ENCODE measurements around the gene REPIN1. TPM values are rescaled to one million over a fixed set of nuclear protein-coding genes. Genes with fewer than 3 reads are reported as not detected.
A peak's percentile ranks its signal among the peaks of the same experiment; 100 is the strongest.

Gene REPIN1
- total RNA-seq, 2 experiments from 2014 or later: 40.9 to 43.1 TPM

DNA sequence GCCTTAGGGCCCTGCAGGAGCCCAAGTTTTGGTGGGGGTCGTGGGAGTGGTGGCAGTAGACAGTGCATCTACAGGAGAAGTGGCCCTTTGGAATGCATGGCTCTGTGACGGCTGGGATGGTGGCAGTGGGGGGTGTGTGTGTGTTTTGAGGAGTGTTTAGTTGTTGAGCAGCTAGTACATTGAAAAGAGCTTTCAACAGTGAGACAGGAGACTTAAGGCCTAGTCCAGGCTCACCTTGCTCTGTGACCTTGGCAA lies 37.6 kb downstream of the REPIN1 start:
- peak overlapping the region; percentile 97 for H3K27ac Mint-ChIP-seq
- DNase-seq: peak; percentile 35
- H3K9me3 Mint-ChIP-seq (ENCODE audit: insufficient read depth): no peaks in the 10 kb centered on the region
- ATAC-seq: peak; percentile 13
- ChIA-PET CTCF (interaction anchor here (0.8 to 4.7 kb wide), 18 partner anchors 10 to 372 kb away, joined by 3 to 36 read pairs (median 6); partner anchors contain the start of genes GIMAP7 and REPIN1), POLR2A (interaction anchor here (1.1 to 1.7 kb wide), 4 partner anchors 28 to 162 kb away, joined by 3 to 7 read pairs (median 6); partner anchors contain the start of genes GIMAP7 and REPIN1)
- peak overlapping the region; percentile 94 for H3K4me3 Mint-ChIP-seq
- no peaks in the 10 kb centered on the region for H3K27me3 Mint-ChIP-seq (ENCODE audit: low read depth)
- peaks cover 41% of the 10 kb centered on the region for H3K4me1 Mint-ChIP-seq (ENCODE audit: low read depth)
- H3K36me3 Mint-ChIP-seq (ENCODE audit: low read depth): peaks cover 15% of the 10 kb centered on the region

GRCh38 chr7:150406567-150407421 lies 38.2 kb downstream of the REPIN1 start:
- DNase-seq (peak; percentile 66), ATAC-seq (peak; percentile 58)
- peak overlapping the region; percentile 94 for H3K4me3 Mint-ChIP-seq
- peaks cover 38% of the 10 kb centered on the region for H3K4me1 Mint-ChIP-seq (ENCODE audit: low read depth)
- POLR2A ChIA-PET: interaction anchor here (0.6 to 1.7 kb wide), 8 partner anchors 13 to 161 kb away, joined by 3 to 7 read pairs (median 4); partner anchors contain the start of genes ACTR3C, GIMAP7, LRRC61 and REPIN1
- H3K27me3 Mint-ChIP-seq (ENCODE audit: low read depth): no peaks in the 10 kb centered on the region
- peak overlapping the region; percentile 97 for H3K27ac Mint-ChIP-seq
- H3K9me3 Mint-ChIP-seq (ENCODE audit: insufficient read depth): no peaks in the 10 kb centered on the region
- CTCF ChIA-PET: interaction anchor here (0.7 to 4.7 kb wide), 21 partner anchors 9 to 372 kb away, joined by 3 to 36 read pairs (median 5); partner anchors contain the start of gene GIMAP7
- peaks cover 17% of the 10 kb centered on the region for H3K36me3 Mint-ChIP-seq (ENCODE audit: low read depth)

GRCh38 chr7:150407588-150408392 lies 39.2 kb downstream of the REPIN1 start:
- ATAC-seq (no peak), DNase-seq (no peak)
- peaks cover 36% of the 10 kb centered on the region for H3K4me1 Mint-ChIP-seq (ENCODE audit: low read depth)
- no peaks in the 10 kb centered on the region for H3K27me3 Mint-ChIP-seq (ENCODE audit: low read depth)
- no peaks in the 10 kb centered on the region for H3K9me3 Mint-ChIP-seq (ENCODE audit: insufficient read depth)
- no peak overlapping the region for H3K27ac Mint-ChIP-seq
- ChIA-PET CTCF (interaction anchor here (1.0 to 4.7 kb wide), 14 partner anchors 11 to 348 kb away, joined by 3 to 36 read pairs (median 6); no protein-coding TSS in a partner anchor), POLR2A (interaction anchor here (0.6 to 1.0 kb wide), 4 partner anchors 30 to 1119 kb away, joined by 3 to 4 read pairs (median 4); partner anchors contain the start of genes ACTR3C and LRRC61)
- peaks cover 17% of the 10 kb centered on the region for H3K36me3 Mint-ChIP-seq (ENCODE audit: low read depth)
- no peak overlapping the region for H3K4me3 Mint-ChIP-seq

DNA sequence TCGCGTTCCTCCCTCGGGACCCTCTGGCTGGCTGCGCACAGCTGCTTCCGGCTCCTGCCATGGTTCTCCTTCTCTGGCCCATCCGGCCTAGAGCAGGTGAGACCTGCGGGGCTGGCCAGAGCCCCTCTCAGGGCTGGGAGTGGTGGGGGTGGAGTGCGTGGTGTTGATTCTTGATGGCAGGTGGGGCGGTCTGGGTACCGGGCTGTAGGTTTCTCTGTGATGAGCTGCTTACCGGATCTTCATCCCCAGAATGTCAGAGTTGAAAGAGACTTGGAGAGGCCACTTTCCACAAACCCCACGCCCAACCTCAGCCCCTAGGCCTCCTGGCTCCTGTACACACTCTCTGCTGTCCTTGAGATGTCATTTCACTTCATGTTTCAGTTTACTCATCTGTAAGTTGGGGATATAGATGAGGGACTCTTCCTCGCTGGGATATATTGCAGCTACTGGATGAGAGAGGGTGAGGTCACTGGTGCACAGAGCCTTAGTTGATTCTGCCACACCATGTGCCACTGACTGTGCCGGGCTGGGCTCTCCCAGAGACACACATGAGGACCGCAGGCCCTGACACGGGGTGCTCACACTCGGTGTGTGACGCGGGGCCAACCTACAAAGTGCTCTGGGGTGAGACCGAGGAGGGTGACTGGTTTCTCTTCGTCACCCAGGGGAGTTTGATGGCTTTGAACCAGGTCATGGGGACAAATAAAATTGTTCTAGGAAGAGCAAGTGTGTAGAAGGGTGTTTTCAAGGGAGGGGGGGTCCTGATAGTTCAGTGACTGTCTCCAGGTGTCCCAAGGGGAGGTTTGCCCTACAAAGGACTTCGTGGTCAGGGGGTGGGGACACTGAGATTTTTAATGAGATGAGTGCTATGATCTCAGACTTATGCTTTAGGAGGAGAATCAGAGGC lies 40.0 kb downstream of the REPIN1 start:
- DNase-seq: no peak
- H3K27ac Mint-ChIP-seq: peak overlapping the region; percentile 58
- CTCF ChIA-PET: interaction anchor here (1.2 to 4.7 kb wide), 3 partner anchors 10 to 40 kb away, joined by 3 to 35 read pairs (median 5); no protein-coding TSS in a partner anchor
- ATAC-seq: no peak
- no peaks in the 10 kb centered on the region for H3K9me3 Mint-ChIP-seq (ENCODE audit: insufficient read depth)
- H3K4me1 Mint-ChIP-seq (ENCODE audit: low read depth): peaks cover 32% of the 10 kb centered on the region
- H3K27me3 Mint-ChIP-seq (ENCODE audit: low read depth): no peaks in the 10 kb centered on the region
- POLR2A ChIA-PET: interaction anchor here (0.6 to 0.7 kb wide), 3 partner anchors 19 to 1118 kb away, joined by 3 read pairs; no protein-coding TSS in a partner anchor
- peaks cover 17% of the 10 kb centered on the region for H3K36me3 Mint-ChIP-seq (ENCODE audit: low read depth)
- H3K4me3 Mint-ChIP-seq: no peak overlapping the region

DNA sequence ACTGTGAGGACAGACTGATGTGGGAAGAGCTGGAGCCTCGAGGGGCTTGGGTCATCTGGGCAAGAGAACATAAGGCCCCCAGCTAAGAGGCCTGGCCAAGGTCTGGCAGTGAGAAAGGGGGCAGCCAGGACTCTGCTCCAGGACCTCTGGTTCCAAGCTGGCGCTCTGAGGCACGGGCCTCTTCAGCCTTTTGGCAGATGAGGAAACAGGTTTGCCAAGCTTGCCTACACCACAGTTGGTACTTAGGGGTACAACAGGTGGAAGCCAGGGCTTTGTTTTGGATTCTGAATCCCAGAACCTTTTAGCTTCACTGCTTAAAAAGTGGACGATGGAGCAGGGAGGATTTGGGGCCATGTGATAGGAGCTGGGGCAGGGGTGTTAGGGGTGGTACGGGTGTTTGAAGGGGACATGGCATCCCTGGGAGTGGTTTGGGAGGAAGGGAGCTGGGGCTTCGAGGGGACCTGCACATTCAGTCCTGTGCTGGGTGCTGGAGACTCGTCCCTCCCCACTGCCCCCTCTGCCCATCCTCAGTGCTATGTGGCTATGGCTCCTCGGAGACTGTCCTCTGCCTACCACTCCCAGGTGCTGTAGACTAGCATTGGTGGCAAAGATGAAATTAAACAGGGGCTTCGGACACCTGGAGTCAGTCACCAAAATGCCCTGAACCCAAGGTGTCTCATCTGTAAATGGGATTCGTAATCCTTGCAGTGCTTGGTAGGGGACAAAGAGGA lies 40.8 kb downstream of the REPIN1 start:
- ATAC-seq: no peak
- no peaks in the 10 kb centered on the region for H3K27me3 Mint-ChIP-seq (ENCODE audit: low read depth)
- no peak overlapping the region for H3K4me3 Mint-ChIP-seq
- peaks cover 24% of the 10 kb centered on the region for H3K4me1 Mint-ChIP-seq (ENCODE audit: low read depth)
- ChIA-PET POLR2A (interaction anchor here (0.7 kb wide), 1 partner anchor 20 kb away, joined by 3 read pairs; no protein-coding TSS in a partner anchor), CTCF (interaction anchor here (1.2 to 4.7 kb wide), 2 partner anchors 10 to 39 kb away, joined by 3 to 35 read pairs; no protein-coding TSS in a partner anchor)
- peaks cover 17% of the 10 kb centered on the region for H3K36me3 Mint-ChIP-seq (ENCODE audit: low read depth)
- H3K9me3 Mint-ChIP-seq (ENCODE audit: insufficient read depth): no peaks in the 10 kb centered on the region
- no peak for DNase-seq
- no peak overlapping the region for H3K27ac Mint-ChIP-seq

- H3K9me3 Mint-ChIP-seq (ENCODE audit: insufficient read depth): no peaks in the 10 kb centered on the region
- H3K36me3 Mint-ChIP-seq (ENCODE audit: low read depth): peaks cover 17% of the 10 kb centered on the region
- peaks cover 22% of the 10 kb centered on the region for H3K4me1 Mint-ChIP-seq (ENCODE audit: low read depth)
- ATAC-seq: no peak
- POLR2A ChIA-PET: no interaction called here
- peak overlapping the region; percentile 20 for H3K27ac Mint-ChIP-seq
- no peaks in the 10 kb centered on the region for H3K27me3 Mint-ChIP-seq (ENCODE audit: low read depth)
- no peak overlapping the region for H3K4me3 Mint-ChIP-seq
- no peak for DNase-seq
- CTCF ChIA-PET: interaction anchor here (1.2 kb wide), 1 partner anchor 39 kb away, joined by 3 read pairs; no protein-coding TSS in a partner anchor
These were observed 41.5 kb downstream of the REPIN1 start for GRCh38 chr7:150410131-150410530.

DNA sequence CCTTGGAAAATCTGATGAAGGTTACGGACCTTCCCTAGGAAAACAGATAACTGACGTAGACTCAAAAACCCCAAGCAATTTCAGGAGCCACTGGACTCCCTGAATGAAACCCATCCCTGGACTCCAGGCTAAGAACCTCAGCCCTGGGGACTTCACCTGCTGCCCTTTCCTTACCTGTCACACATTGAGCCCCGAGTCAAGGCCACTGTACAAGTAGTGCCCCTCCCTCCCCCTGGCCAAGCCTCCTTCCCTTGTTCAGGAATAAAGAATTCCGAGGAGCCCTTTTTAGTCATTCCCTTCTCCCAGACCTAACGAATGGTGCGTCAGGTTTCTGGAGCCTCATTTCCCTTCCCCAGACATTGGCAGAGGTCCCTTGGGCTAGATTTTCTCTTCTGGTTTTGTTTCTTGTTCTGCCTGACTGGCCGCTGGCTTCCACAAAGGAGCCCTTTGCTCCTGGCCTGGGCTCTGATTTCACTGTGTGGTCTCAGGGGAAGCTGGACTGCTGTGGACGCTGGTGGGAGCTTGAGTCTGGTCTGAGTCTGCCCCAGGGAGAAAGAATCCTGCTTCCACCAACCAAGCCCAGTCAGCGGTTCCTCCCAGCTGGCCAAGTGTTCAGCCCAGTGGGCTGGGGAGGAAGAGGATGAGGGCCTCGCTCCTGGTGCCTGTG lies 42.2 kb downstream of the REPIN1 start:
- ChIA-PET POLR2A (no interaction called here), CTCF (interaction anchor here (0.6 to 0.7 kb wide), 2 partner anchors 275 to 735 kb away, joined by 3 read pairs; partner anchors contain the start of gene GIMAP2)
- DNase-seq: no peak
- Mint-ChIP-seq H3K27ac (peak overlapping the region; percentile 18), H3K36me3 (ENCODE audit: low read depth) (peaks cover 15% of the 10 kb centered on the region), H3K4me1 (ENCODE audit: low read depth) (peaks cover 20% of the 10 kb centered on the region), H3K4me3 (no peak overlapping the region), H3K27me3 (ENCODE audit: low read depth) (no peaks in the 10 kb centered on the region), H3K9me3 (ENCODE audit: insufficient read depth) (no peaks in the 10 kb centered on the region)
- no peak for ATAC-seq

DNA sequence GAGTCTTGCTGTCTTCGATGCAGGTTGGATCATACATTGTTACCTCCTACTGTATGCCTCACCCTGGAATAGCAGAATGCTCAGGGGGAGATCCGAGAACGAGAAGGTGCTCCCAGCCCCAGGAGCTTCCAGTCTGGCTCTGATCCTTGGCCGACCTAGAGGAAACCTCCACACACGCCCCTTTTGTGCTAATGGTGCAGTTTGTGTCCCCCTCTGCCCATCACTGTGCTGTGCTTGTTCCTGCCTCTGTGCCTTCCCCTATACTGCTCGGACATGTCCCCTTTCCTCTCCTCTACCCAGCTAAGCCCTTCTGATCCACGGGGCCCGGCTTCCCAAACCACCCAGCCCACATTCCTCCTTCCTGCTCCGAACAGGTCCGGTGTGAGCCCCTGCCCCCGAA lies 43.0 kb downstream of the REPIN1 start:
- peaks cover 13% of the 10 kb centered on the region for H3K4me1 Mint-ChIP-seq (ENCODE audit: low read depth)
- H3K27me3 Mint-ChIP-seq (ENCODE audit: low read depth): no peaks in the 10 kb centered on the region
- DNase-seq (no peak), ATAC-seq (no peak)
- no peaks in the 10 kb centered on the region for H3K9me3 Mint-ChIP-seq (ENCODE audit: insufficient read depth)
- no peak overlapping the region for H3K4me3 Mint-ChIP-seq
- POLR2A ChIA-PET: interaction anchor here (0.6 kb wide), 1 partner anchor 45 kb away, joined by 3 read pairs; no protein-coding TSS in a partner anchor
- no peak overlapping the region for H3K27ac Mint-ChIP-seq
- peaks cover 15% of the 10 kb centered on the region for H3K36me3 Mint-ChIP-seq (ENCODE audit: low read depth)
- CTCF ChIA-PET: interaction anchor here (0.6 to 0.7 kb wide), 2 partner anchors 274 to 736 kb away, joined by 3 read pairs; partner anchors contain the start of gene GIMAP2

GRCh38 chr7:150412016-150412415 lies 43.4 kb downstream of the REPIN1 start:
- Mint-ChIP-seq H3K27ac (no peak overlapping the region), H3K4me3 (no peak overlapping the region), H3K4me1 (ENCODE audit: low read depth) (peaks cover 10% of the 10 kb centered on the region), H3K9me3 (ENCODE audit: insufficient read depth) (no peaks in the 10 kb centered on the region), H3K27me3 (ENCODE audit: low read depth) (no peaks in the 10 kb centered on the region), H3K36me3 (ENCODE audit: low read depth) (peaks cover 14% of the 10 kb centered on the region)
- no peak for DNase-seq
- POLR2A ChIA-PET: interaction anchor here (0.6 kb wide), 1 partner anchor 45 kb away, joined by 3 read pairs; no protein-coding TSS in a partner anchor
- no peak for ATAC-seq
- CTCF ChIA-PET: no interaction called here
